GM21390 (cell line): ENCODE results near the gene FANCC.
"Not testable (repeated sequence)": the region's sequence is repeated elsewhere in the genome, so short reads cannot be mapped to it uniquely, and the experiment has no call there.

Experiments
- ATAC-seq: cut with Tn5 transposase; IDR thresholded peaks from one replicate; pipeline ENCODE4 v1.9.1; 2021; ENCODE audit not compliant: unreplicated experiment

Gene FANCC

GRCh38 chr9:95239071-95239470 lies 78.4 kb downstream of the FANCC start:
- no peak for ATAC-seq

- no peak for ATAC-seq
Observed at GRCh38 chr9:95237336-95237735, 80.2 kb downstream of the FANCC start.

GRCh38 chr9:95230046-95230445 lies 87.5 kb downstream of the FANCC start:
- no peak for ATAC-seq

GRCh38 chr9:95229230-95229915 lies 88.1 kb downstream of the FANCC start:
- ATAC-seq = no peak

GRCh38 chr9:95226921-95227320 lies 90.6 kb downstream of the FANCC start:
- ATAC-seq = no peak

DNA sequence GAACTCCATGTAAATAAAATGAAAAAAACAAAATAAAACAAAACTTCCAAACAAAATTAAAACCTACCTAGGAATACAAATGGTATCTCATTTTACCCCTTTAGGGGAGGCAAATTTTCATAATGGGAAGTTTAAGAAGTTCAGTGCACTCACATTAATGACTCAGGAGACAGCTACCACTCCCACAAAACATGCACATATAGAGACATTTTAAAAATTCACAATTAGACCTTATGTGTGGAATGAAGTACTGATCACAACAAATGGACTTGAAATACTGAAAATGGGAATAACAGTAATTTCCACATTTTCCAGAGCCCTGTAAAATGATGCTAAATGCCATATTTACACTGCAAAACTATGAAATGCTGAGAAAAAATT lies 91.8 kb downstream of the FANCC start:
- no peak for ATAC-seq

- ATAC-seq = no peak
Observed at GRCh38 chr9:95225076-95225725, 92.3 kb downstream of the FANCC start.

GRCh38 chr9:95224376-95225019 lies 93.0 kb downstream of the FANCC start:
- ATAC-seq = no peak

DNA sequence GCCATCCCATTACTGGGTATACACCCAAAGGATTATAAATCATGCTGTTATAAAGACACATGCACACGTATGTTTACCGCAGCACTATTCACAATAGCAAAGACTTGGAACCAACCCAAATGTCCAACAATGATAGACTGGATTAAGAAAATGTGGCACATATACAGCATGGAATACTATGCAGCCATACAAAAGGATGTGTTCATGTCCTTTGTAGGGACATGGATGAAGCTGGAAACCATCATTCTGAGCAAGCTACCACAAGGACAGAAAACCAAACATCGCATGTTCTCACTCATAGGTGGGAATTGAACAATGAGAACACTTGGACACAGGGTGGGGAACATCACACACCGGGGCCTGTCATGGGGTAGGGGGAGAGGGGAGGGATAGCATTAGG lies 97.2 kb downstream of the FANCC start:
- not testable (repeated sequence) for ATAC-seq

GRCh38 chr9:95218773-95219172 lies 98.7 kb downstream of the FANCC start:
- no peak for ATAC-seq

DNA sequence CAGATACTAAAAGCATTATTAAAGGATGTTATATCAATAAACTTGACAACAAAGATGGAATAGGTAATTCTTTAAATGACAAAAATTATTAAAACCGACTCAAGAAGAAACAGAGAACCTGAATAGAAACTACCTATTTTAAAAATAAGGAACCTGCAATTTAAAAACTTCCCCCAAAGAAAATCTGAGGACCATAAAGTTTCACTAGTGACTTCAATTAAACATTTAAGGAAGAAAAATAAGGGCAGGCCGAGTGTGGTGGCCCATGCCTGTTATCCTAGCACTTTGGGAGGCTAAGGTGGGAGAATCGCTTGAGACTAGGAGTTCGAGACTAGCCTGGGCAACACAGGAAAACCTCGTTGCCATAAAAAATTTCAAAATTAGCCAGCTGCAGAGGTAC lies 99.6 kb downstream of the FANCC start:
- ATAC-seq = no peak

DNA sequence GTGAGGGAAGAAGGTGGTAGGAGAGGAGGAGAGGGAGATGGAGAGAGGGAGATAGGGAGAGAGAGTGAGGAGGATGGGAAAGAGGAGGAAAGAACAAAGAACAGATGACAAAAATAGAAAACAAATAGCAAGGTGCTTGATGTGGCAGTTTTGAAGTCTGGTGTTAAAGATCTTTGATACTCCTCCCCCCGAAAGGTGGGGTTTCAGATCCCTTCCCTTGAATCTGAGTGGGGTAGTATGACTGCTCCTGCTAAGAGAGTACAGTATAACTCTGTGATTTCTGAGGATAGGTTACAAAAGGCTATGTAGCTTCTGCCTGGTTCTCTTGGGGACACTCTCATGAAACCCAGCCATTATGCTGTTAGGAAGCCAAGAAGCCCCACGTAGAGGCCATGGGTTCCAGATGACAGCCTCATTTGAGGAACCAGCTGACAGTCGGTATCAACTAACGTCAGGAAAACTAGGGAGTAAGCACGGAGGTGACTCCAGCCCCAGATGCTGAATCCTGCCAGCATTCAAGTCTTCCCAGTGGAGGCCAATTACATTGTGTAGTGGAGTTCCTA lies 102.1 kb downstream of the FANCC start:
- no peak for ATAC-seq

- no peak for ATAC-seq
Observed at GRCh38 chr9:95213117-95213516, 104.4 kb downstream of the FANCC start.

- no peak for ATAC-seq
Observed at GRCh38 chr9:95211028-95211427, 106.5 kb downstream of the FANCC start.

GRCh38 chr9:95207403-95207802 lies 110.1 kb downstream of the FANCC start:
- no peak for ATAC-seq

GRCh38 chr9:95206143-95206542 lies 111.4 kb downstream of the FANCC start:
- ATAC-seq = no peak

DNA sequence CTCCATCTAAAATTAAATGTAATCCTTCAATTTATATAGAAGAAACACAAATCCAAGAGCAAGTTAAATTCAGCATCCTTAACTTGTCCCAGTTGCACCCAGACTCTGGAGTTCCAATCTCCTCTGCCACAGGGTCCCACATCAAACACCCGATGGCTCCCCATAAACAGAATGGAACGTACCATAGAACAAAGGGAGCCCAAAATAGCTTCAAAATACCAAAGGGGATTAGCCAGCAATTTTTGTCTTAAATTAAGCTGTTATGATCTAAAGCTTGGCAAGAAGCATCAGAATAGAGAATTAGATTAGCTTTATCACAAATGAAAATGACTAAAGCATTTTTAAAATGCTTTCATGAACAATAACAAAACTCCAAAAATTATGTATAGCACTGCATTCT lies 112.8 kb downstream of the FANCC start:
- ATAC-seq = no peak

DNA sequence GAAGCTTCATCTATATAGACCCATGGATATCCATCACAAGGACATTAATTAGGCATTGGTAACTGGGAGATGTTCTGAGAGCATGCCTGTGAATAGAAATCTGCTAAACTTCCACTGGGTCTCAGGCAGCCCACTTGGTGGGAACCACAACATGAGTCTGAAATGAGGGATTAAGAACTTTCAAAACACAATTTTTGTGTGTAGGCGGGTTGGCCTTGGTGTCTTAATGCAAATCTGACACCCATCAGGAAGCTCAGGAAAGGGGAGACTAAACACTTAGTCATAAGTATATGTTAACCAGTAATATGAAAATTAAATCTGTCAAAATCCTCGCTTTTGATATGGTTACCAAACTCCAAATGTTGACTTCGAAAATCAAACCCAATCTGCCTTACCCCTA lies 113.2 kb downstream of the FANCC start:
- no peak for ATAC-seq

DNA sequence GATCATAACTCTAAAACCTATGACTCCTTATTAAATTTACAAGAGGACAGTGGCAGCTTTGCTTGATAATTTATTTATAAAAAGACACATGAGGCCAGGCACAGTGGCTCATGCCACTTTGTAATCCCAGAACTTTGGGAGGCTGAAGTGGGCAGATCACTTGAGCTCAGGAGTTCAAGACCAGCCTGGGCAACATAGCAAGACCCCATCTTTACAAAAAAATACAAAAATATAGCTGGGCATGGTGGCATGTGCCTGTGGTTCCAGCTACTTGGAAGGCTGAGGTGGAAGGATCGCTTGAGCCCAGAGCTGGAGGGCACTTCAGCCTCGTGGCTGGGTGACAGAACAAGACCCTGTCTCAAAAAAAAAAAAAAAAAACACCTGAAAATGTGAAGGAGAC lies 114.5 kb downstream of the FANCC start:
- not testable (repeated sequence) for ATAC-seq

- ATAC-seq = no peak
Observed at GRCh38 chr9:95202076-95202681, 115.3 kb downstream of the FANCC start.

DNA sequence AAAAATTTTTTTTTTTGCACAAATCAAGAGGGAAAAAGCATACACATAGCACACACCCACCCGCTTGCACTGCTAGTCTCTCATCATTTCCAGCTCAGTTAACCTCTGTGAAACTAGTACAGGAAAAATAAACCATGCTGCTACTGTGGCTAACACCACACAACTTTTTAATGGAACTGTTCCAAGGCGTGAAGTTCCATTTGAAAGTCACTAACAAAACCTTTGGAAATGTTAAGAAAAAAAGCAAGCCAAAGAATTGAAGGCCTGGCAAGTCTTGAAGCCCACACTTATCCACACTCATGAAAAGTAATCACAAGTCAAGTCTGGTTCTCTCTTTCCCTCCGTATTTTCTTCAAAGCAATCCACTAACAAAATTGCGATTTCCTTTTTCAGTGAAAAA lies 116.3 kb downstream of the FANCC start:
- no peak for ATAC-seq
